Measurements from ENCODE around the gene IL1A. TPM values are rescaled to one million over a fixed set of nuclear protein-coding genes. Genes with fewer than 3 reads are reported as not detected.

Gene IL1A
- total RNA-seq, 1 donor from 2014 or later: 3.2 TPM

- Mint-ChIP-seq H3K27me3 (ENCODE audit: insufficient read depth, low read depth) (peaks cover 2% of the 10 kb centered on the region), H3K4me1 (peaks cover 21% of the 10 kb centered on the region), H3K36me3 (peaks cover 41% of the 10 kb centered on the region), H3K4me3 (no peak overlapping the region), H3K9me3 (no peaks in the 10 kb centered on the region), H3K27ac (no peak overlapping the region)
- H3F3A ChIP-seq (ENCODE audit: low read depth): no peaks in the 10 kb centered on the region
- no peak overlapping the region for H2AFZ ChIP-seq (replicated peaks)
- H3K9ac ChIP-seq: no peak overlapping the region
- no peak for DNase-seq (ENCODE audit: low spot score)
- no peaks in the 10 kb centered on the region for H3K9me3 ChIP-seq (ENCODE audit: low read depth)
- no peak overlapping the region for H3K27ac ChIP-seq
- H3K4me3 ChIP-seq: no peak overlapping the region
- H3K27me3 ChIP-seq: no peaks in the 10 kb centered on the region
- H3K79me2 ChIP-seq (ENCODE audit: low read depth): peaks cover 45% of the 10 kb centered on the region
- peaks cover 11% of the 10 kb centered on the region for H3K4me1 ChIP-seq
- H3K4me2 ChIP-seq: no peak overlapping the region
- TF ChIP-seq CTCF (IDR thresholded peaks at IDR 0.05) (no peak), EZH2 (IDR thresholded peaks at IDR 0.05) (no peak), EZH2phosphoT487 (IDR thresholded peaks at IDR 0.05) (no peak)
- peaks cover 33% of the 10 kb centered on the region for H3K36me3 ChIP-seq
- peaks cover 9% of the 10 kb centered on the region for H4K20me1 ChIP-seq (ENCODE audit: low read depth)
Measured at GRCh38 chr2:112758711-112759110, 25.6 kb downstream of the IL1A start.

- no peak for DNase-seq (ENCODE audit: low spot score)
- H3K27me3 Mint-ChIP-seq (ENCODE audit: insufficient read depth, low read depth): no peaks in the 10 kb centered on the region
- Histone ChIP-seq H3K4me1 (no peaks in the 10 kb centered on the region), H3F3A (ENCODE audit: low read depth) (no peaks in the 10 kb centered on the region), H4K20me1 (ENCODE audit: low read depth) (no peaks in the 10 kb centered on the region), H3K27ac (no peak overlapping the region), H3K4me2 (no peak overlapping the region), H2AFZ (replicated peaks) (no peak overlapping the region), H3K9me3 (ENCODE audit: low read depth) (no peaks in the 10 kb centered on the region), H3K36me3 (peaks cover 33% of the 10 kb centered on the region), H3K9ac (no peak overlapping the region), H3K27me3 (no peaks in the 10 kb centered on the region), H3K79me2 (ENCODE audit: low read depth) (peaks cover 32% of the 10 kb centered on the region), H3K4me3 (no peak overlapping the region)
- H3K4me1 Mint-ChIP-seq: peaks cover 7% of the 10 kb centered on the region
- no peak overlapping the region for H3K27ac Mint-ChIP-seq
- H3K9me3 Mint-ChIP-seq: no peaks in the 10 kb centered on the region
- H3K36me3 Mint-ChIP-seq: peaks cover 45% of the 10 kb centered on the region
- TF ChIP-seq EZH2phosphoT487 (IDR thresholded peaks at IDR 0.05) (no peak), EZH2 (IDR thresholded peaks at IDR 0.05) (no peak), CTCF (IDR thresholded peaks at IDR 0.05) (no peak)
- H3K4me3 Mint-ChIP-seq: no peak overlapping the region
Measured at GRCh38 chr2:112757265-112757664, 27.0 kb downstream of the IL1A start.

- no peak overlapping the region for H2AFZ ChIP-seq (replicated peaks)
- H3K36me3 Mint-ChIP-seq: peaks cover 37% of the 10 kb centered on the region
- no peaks in the 10 kb centered on the region for H3K4me1 Mint-ChIP-seq
Measured at GRCh38 chr2:112756207-112756606, 28.1 kb downstream of the IL1A start.

More at GRCh38 chr2:112756207-112756606, 28.1 kb downstream of the IL1A start:
- Histone ChIP-seq H3K9me3 (ENCODE audit: low read depth) (no peaks in the 10 kb centered on the region), H3K79me2 (ENCODE audit: low read depth) (peaks cover 23% of the 10 kb centered on the region), H3K27me3 (no peaks in the 10 kb centered on the region), H3F3A (ENCODE audit: low read depth) (no peaks in the 10 kb centered on the region), H3K27ac (no peak overlapping the region), H3K4me1 (no peaks in the 10 kb centered on the region), H3K4me3 (no peak overlapping the region), H3K4me2 (no peak overlapping the region), H3K36me3 (peaks cover 42% of the 10 kb centered on the region), H4K20me1 (ENCODE audit: low read depth) (no peaks in the 10 kb centered on the region), H3K9ac (no peak overlapping the region)
- Mint-ChIP-seq H3K9me3 (no peaks in the 10 kb centered on the region), H3K27ac (no peak overlapping the region), H3K27me3 (ENCODE audit: insufficient read depth, low read depth) (no peaks in the 10 kb centered on the region), H3K4me3 (no peak overlapping the region)
- no peak for DNase-seq (ENCODE audit: low spot score)
- TF ChIP-seq EZH2 (IDR thresholded peaks at IDR 0.05) (no peak), CTCF (IDR thresholded peaks at IDR 0.05) (no peak), EZH2phosphoT487 (IDR thresholded peaks at IDR 0.05) (no peak)
